H1 (cell line): ENCODE results near the gene LPP. TPM values are rescaled to one million over a fixed set of nuclear protein-coding genes. Genes with fewer than 3 reads are reported as not detected.

ENCODE experiments used
- CBX5 ChIP-seq: fragments of 300-800, 300-1000 bp; sonication (generic); IDR thresholded peaks from 2 replicates; pipeline ENCODE4 v1.7.1; 2016; ENCODE audit warnings: antibody characterized with exemption, low read length, low read depth
- RXRA ChIP-seq: IDR thresholded peaks from 2 replicates; pipeline ENCODE4 v1.6.1; 2011; ENCODE audit warnings: low read depth, mild to moderate bottlenecking, low read length, moderate library complexity; ENCODE audit not compliant: insufficient read depth
- SIX5 ChIP-seq: IDR thresholded peaks from 2 replicates; pipeline ENCODE4 v1.6.1; 2011; ENCODE audit warnings: mild to moderate bottlenecking, low read depth, low read length
- TAF1 ChIP-seq: IDR thresholded peaks from 2 replicates; pipeline ENCODE4 v1.6.1; 2011; ENCODE audit warnings: mild to moderate bottlenecking, low read depth, low read length
- TBP ChIP-seq: IDR thresholded peaks from 2 replicates; pipeline ENCODE4 v1.6.1; 2011; ENCODE audit warnings: low read depth, low read length, improper control_type of control experiment
- TCF12 ChIP-seq: IDR thresholded peaks from 2 replicates; pipeline ENCODE4 v1.6.1; 2011; ENCODE audit warnings: low read depth, mild to moderate bottlenecking, low read length
- polyA plus RNA-seq, 7 experiments: library from polyadenylated mRNA; depleted of rRNA in 3 of 7; stranded (reverse) in 5 of 7; unstranded in 2 of 7; fragments of >200 nt in 5 of 7; fragments of 200-250 nt in 2 of 7; gene quantifications; 1 replicate in 5 of 7; 2 replicates in 1 of 7; 4 replicates in 1 of 7; pipeline versions ENCODE4 v1.2.1 to v1.2.3, GENCODE V29; 2011 to 2013; ENCODE audit warnings: missing spikeins in 2 of 7, mixed read lengths in 2 of 7
- total RNA-seq: library from RNA; stranded (reverse); fragmentation: NEBNext Ultra II Directional; extraction: Animal tissue kit (Norgen Biotek cat#: 25700); gene quantifications from 2 replicates; pipeline ENCODE4 v1.2.1, GENCODE V29; 2021

The LPP gene
- total and polyA plus RNA-seq, 2 of the 8 experiments (the other 6 are each of a cell fraction or from before 2014, with no cell fraction given): 10.0 to 53.3 TPM

DNA sequence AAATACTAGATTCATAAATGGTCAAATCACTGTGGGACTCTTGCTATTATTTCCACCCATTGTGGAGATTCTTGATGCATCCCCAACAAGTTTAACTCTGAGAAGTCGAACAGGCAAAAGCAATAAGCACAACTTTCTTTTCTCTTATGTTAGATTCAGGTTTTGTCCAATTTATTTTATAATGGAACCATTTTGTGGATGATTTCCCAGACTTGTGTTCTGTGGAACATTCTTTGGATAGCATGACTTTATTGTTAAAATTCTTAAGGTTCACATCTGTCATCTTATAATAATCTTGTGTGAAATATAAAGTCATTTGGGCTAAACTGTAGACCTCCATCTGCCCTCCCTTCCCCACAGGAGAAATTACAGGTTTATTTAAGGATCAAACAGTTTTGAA, 213.7 kb downstream of the LPP start (continued):
- TF ChIP-seq RXRA: no peak
- TF ChIP-seq TCF12: no peak
- TF ChIP-seq CBX5: no peak
- TF ChIP-seq SIX5: no peak
- no peak for TF ChIP-seq TAF1
- no peak for TF ChIP-seq TBP
